Stomach (tissue), 9 donors: ENCODE measurements around the gene ZBTB43. TPM values are rescaled to one million over a fixed set of nuclear protein-coding genes. Genes with fewer than 3 reads are reported as not detected.

Experiments
- DNase-seq, 2 donors: peaks; one replicate each; pipeline versions ENCODE4 v3.0.0 to v3.0.0-alpha.2; 2013 to 2019
- H3K27ac ChIP-seq, 5 donors: fragments of 200-600 bp in 4 of 5; sonication (generic) in 4 of 5; one replicate each; pipeline ENCODE4 v1.5.1; 2013 to 2019; ENCODE audit warnings: mild to moderate bottlenecking in 1 of 5, moderate library complexity in 1 of 5
- H3K27me3 ChIP-seq, 3 donors: fragments of 200-600 bp; sonication (generic); one replicate each; pipeline ENCODE4 v1.5.1; 2017 to 2019; ENCODE audit warnings: mixed run types in 1 of 3
- H3K36me3 ChIP-seq, 4 donors: fragments of 200-600 bp; sonication (generic); 1 replicate in 3 of 4; 2 replicates in 1 of 4; pipeline ENCODE4 v1.5.1; 2016 to 2019
- H3K4me1 ChIP-seq, 4 donors: fragments of 200-600 bp; sonication (generic); one replicate each; pipeline ENCODE4 v1.5.1; 2016 to 2019
- H3K4me3 ChIP-seq, 4 donors: fragments of 200-600 bp; sonication (generic) in 3 of 4; one replicate each; pipeline ENCODE4 v1.5.1; 2016 to 2019; ENCODE audit warnings: mild to moderate bottlenecking in 1 of 4
- H3K9me3 ChIP-seq, 4 donors: fragments of 200-600 bp; sonication (generic); one replicate each; pipeline ENCODE4 v1.5.1; 2016 to 2019
- CTCF ChIP-seq, 7 experiments: fragments of 450-650 bp in 4 of 7; fragments of 200-600 bp in 3 of 7; sonication (generic) in 3 of 7; IDR thresholded peaks; one replicate each; pipeline ENCODE4 v1.5.1; 2016 to 2019; ENCODE audit warnings: antibody characterized with exemption in 7 of 7, control low read depth in 2 of 7, mild to moderate bottlenecking in 1 of 7
- EP300 ChIP-seq: sonication (generic); formaldehyde crosslinking; IDR thresholded peaks from one replicate; pipeline ENCODE4 v1.6.1; 2017; ENCODE audit warnings: antibody characterized with exemption
- POLR2A ChIP-seq, 4 donors: fragments of 450-650 bp; IDR thresholded peaks; one replicate each; pipeline ENCODE4 v1.6.1; 2016; ENCODE audit warnings: antibody characterized with exemption in 4 of 4, control low read depth in 2 of 4, mild to moderate bottlenecking in 1 of 4, moderate library complexity in 1 of 4
- POLR2AphosphoS5 ChIP-seq, 3 donors: sonication (generic); formaldehyde crosslinking; IDR thresholded peaks; one replicate each; pipeline ENCODE4 v1.6.1; 2016; ENCODE audit warnings: antibody characterized with exemption in 3 of 3
- WGBS, 5 donors: extraction: QIAGEN DNeasy Blood & Tissue Kit in 3 of 5; methylation state at CpG; one replicate each; pipeline versions ENCODE4 v1.1.5 to v1.1.7; 2013 to 2018; 5-methylcytosine and 5-hydroxymethylcytosine counted together
- intact Hi-C: fragments of 100-400 bp; cut with DNase I; formaldehyde crosslinking; loops from one replicate; pipeline ENCODE4 v1.15.1; 2023; ENCODE audit warnings: low total_unique reads
- polyA plus RNA-seq, 3 donors: library from polyadenylated mRNA; stranded (reverse); fragments of 200-250 nt; gene quantifications; one replicate each; pipeline ENCODE4 v1.2.3, GENCODE V29; 2013
- total RNA-seq, 5 donors: library from RNA; depleted of rRNA; stranded (reverse); fragments of >200 nt; gene quantifications; one replicate each; pipeline versions ENCODE4 v1.1.0 to v1.2.3, GENCODE V29; 2014 to 2016
- donor health status: healthy with polysubstance abuse.
- donor health status: Bipolar disorder and iron deficiency.
- donor health status: healthy.

Gene ZBTB43
- total and polyA plus RNA-seq, 8 donors = 1.8 to 114 (median 6.6) TPM

GRCh38 chr9:126860757-126861466 is 56.1 kb downstream of the ZBTB43 start:
- peak overlapping the region; percentile 89 to 97 (median 94) for H3K4me3 ChIP-seq
- TF ChIP-seq CTCF (IDR thresholded peaks at IDR 0.05) = no peak
- TF ChIP-seq EP300 = no peak
- no peak for TF ChIP-seq POLR2A (IDR thresholded peaks at IDR 0.05)
- no peak for TF ChIP-seq POLR2AphosphoS5 (IDR thresholded peaks at IDR 0.05)
- H3K27ac ChIP-seq = peak overlapping the region; percentile 86 to 96 (median 94)
- WGBS, 5 donors = 0 to 2% (median 0%) methylated on average over 6 to 71 of the region's 71 CpGs
- H3K9me3 ChIP-seq = no peaks in the 10 kb centered on the region
- no peaks in the 10 kb centered on the region for H3K27me3 ChIP-seq
- H3K36me3 ChIP-seq = peaks cover 9 to 24% (median 23%) of the 10 kb centered on the region in 4 donors
- DNase-seq = peak; percentile 49 to 66
- H3K4me1 ChIP-seq = peaks cover 30 to 58% (median 47%) of the 10 kb centered on the region in 4 donors
- intact Hi-C loops = no loop called here

- H3K9me3 ChIP-seq = no peaks in the 10 kb centered on the region
- H3K27ac ChIP-seq = peak overlapping the region in 3 of 5 donors; percentile 91 to 96 (median 95)
- peaks cover 9 to 32% (median 30%) of the 10 kb centered on the region in 4 donors for H3K36me3 ChIP-seq
- DNase-seq = peak in 1 of 2 donors; percentile 64
- intact Hi-C loops = no loop called here
- H3K27me3 ChIP-seq = no peaks in the 10 kb centered on the region
- H3K4me3 ChIP-seq = peak overlapping the region; percentile 89 to 97 (median 94)
- H3K4me1 ChIP-seq = peaks cover 30 to 58% (median 47%) of the 10 kb centered on the region in 4 donors
- TF ChIP-seq POLR2A (IDR thresholded peaks at IDR 0.05) (no peak), POLR2AphosphoS5 (IDR thresholded peaks at IDR 0.05) (no peak), EP300 (no peak)
- 6 to 14% (median 10%) methylated on average over 3 of the region's 3 CpGs for WGBS, 5 donors
Observed at GRCh38 chr9:126861707-126862103, 56.9 kb downstream of the ZBTB43 start.

- Histone ChIP-seq H3K27me3 (no peaks in the 10 kb centered on the region), H3K4me1 (peaks cover 29 to 55% (median 43%) of the 10 kb centered on the region in 4 donors), H3K36me3 (peaks cover 9 to 37% (median 34%) of the 10 kb centered on the region in 4 donors), H3K9me3 (no peaks in the 10 kb centered on the region), H3K27ac (peak overlapping the region in 3 of 5 donors; percentile 91 to 96 (median 95)), H3K4me3 (peak overlapping the region; percentile 89 to 97 (median 94))
- peak in 1 of 2 donors; percentile 65 for DNase-seq
- TF ChIP-seq CTCF (IDR thresholded peaks at IDR 0.05) (no peak), EP300 (no peak), POLR2AphosphoS5 (IDR thresholded peaks at IDR 0.05) (no peak), POLR2A (IDR thresholded peaks at IDR 0.05) (no peak)
- intact Hi-C loops = no loop called here
- WGBS, 5 donors = 25 to 37% (median 30%) methylated on average over 11 of the region's 11 CpGs
Observed at GRCh38 chr9:126862104-126862761, 57.4 kb downstream of the ZBTB43 start.

GRCh38 chr9:126864771-126865170 is 59.9 kb downstream of the ZBTB43 start:
- Histone ChIP-seq H3K9me3 (no peaks in the 10 kb centered on the region), H3K36me3 (peaks cover 9 to 53% (median 49%) of the 10 kb centered on the region in 4 donors), H3K27me3 (no peaks in the 10 kb centered on the region), H3K27ac (no peak overlapping the region), H3K4me3 (no peak overlapping the region), H3K4me1 (peaks cover 19 to 65% (median 37%) of the 10 kb centered on the region in 4 donors)
- intact Hi-C loops = no loop called here
- 63 to 83% (median 79%) methylated on average over 2 of the region's 2 CpGs for WGBS, 5 donors
- no peak for TF ChIP-seq EP300
- no peak for TF ChIP-seq CTCF (IDR thresholded peaks at IDR 0.05)
- TF ChIP-seq POLR2AphosphoS5 (IDR thresholded peaks at IDR 0.05) = no peak
- no peak for TF ChIP-seq POLR2A (IDR thresholded peaks at IDR 0.05)
- no peak for DNase-seq
